ENCODE measurements around the gene RELT.

The RELT gene

DNA sequence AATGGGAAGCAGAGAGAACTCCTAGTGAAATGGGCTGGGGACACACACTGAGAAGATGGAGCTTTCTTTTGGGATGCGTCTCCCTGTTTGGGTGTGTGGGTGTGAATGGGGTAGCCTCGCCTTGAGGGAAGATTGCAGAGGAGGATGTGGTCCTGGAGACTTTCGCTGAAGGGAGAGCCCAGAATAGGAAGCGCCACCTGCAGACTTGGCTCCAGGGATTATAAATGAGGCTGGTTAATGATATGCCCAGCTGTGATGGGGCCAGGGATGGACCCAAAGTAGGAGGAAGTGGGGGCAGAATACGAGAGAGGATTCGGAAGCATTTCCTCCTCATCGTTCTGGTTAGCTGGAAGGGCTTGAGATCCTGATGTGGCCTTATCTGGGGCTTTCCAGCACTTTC, 13.7 kb downstream of the RELT start:
- DNase-seq = no peak

DNA sequence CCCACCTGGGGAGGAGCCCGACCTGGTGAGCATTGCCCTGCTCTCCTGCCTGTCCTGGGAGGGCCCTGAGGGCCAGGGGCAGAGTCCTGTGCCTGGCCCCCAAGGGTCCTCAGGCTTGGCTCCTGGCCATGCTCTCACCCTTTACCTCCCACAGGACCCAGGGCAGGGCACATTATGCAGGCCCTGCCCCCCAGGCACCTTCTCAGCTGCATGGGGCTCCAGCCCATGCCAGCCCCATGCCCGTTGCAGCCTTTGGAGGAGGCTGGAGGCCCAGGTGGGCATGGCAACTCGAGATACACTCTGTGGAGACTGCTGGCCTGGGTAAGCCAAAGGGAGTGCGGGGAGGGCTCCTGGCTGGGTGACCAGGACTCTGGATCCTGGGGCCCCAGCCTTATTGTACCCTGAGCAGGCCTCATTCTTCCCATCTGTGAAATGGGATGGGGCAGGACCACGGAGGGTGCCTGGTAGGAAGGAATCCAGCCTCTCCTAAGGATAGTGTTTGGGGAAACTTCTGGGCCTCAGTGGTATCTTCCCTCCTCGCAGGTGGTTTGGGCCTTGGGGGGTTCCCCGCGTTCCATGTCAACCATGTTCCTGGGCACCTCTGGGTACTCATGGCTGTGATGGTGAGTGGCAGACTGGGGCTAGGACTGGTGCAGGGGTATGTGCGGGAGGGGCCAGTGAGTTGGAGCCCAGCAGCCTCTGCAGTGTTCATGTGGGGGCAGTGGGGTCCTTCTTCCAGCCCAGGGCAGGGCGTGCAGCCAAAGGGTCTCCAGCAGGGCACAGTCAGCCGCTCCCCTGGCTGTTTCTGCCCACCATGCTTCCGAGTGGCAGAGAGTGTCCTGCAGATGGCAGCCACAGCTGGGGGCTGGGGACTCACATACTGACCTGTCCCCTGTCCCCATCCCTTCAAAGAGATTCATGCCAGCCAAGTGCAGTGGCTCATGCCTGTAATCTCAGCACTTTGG, 14.7 kb downstream of the RELT start:
- DNase-seq = no peak

DNA sequence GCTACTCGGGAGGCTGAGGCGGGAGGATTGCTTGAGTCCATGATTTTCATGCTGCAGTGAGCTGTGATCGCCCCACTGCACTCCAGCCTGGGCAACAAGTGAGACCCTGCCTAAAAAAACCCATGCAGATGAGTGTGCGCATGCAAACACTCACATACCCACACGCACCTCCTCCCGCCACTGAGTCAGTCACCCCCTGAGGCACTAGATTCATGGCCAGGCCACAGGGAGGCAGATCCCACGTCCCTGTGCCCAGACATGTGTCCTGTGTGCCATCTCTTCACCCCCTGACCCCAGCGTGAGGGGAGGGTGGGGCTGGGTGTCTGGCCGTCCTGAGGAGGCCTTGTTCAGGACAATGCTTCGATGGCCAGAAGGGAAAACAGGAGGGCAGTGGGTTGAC, 15.5 kb downstream of the RELT start:
- DNase-seq = no peak

- DNase-seq = no peak
Observed at GRCh38 chr11:73392108-73393010, 16.2 kb downstream of the RELT start.

- no peak for DNase-seq
Observed at GRCh38 chr11:73393011-73393380, 16.8 kb downstream of the RELT start.

- DNase-seq = peak in 42 of 56 donors; percentile 14 to 83 (median 44)
Observed at GRCh38 chr11:73393479-73394415, 17.5 kb downstream of the RELT start.

GRCh38 chr11:73394416-73395296, 18.5 kb downstream of the RELT start:
- DNase-seq = no peak

- no peak for DNase-seq
Observed at GRCh38 chr11:73395297-73396208, 19.4 kb downstream of the RELT start.

DNA sequence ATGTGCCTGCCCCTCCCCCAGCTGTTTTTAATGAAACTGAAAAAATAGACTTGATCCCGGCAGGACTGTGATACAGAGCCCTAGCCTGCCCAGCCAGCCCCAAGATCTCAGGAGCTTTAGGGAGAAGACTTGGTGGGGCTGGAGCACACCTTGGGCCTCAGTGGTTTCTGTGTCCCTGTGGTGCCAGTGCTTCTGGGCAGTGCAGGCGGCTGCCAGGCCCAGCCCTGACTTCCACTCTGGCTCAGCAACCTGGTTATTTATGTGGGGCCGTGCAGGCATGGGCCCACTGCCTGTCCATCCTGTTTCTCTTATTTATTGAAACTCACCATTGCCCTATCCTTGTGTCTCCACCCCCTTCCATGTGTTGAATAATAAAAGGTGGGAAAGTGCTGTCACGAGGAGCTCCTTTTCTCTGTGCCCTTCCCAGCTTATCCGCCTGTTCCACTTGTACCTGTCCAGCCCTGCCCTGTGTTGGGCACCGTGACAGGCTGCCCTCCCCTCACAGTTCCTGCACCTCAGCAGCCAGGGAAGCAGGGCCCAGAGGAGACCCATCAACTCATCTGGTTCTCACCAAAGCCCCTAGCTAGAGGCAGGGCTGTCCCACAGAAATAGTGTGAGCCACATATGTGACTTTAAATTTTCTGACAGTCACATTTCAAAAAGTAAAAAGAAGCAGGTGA, 20.2 kb downstream of the RELT start:
- no peak for DNase-seq

DNA sequence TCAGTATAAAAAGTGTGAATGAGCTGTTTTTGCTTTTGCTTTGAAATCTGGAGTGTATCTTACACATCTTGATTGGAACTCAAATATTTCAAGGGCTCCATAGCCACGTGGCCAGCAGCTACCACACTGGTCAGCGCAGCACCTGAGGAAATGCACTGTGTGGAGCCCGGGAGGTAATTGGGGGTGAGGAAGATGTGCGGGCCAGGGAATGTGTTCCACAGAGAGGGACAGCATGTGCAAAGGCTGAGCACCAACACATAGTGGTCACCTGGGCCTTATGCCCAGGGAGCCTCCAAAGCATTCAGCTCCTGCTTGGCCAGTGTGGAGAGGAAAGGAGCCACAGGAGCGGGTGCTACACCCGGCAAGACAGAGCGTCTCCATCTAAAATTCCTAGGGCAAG, 20.8 kb downstream of the RELT start:
- DNase-seq = peak in 1 of 56 donors; percentile 28

DNA sequence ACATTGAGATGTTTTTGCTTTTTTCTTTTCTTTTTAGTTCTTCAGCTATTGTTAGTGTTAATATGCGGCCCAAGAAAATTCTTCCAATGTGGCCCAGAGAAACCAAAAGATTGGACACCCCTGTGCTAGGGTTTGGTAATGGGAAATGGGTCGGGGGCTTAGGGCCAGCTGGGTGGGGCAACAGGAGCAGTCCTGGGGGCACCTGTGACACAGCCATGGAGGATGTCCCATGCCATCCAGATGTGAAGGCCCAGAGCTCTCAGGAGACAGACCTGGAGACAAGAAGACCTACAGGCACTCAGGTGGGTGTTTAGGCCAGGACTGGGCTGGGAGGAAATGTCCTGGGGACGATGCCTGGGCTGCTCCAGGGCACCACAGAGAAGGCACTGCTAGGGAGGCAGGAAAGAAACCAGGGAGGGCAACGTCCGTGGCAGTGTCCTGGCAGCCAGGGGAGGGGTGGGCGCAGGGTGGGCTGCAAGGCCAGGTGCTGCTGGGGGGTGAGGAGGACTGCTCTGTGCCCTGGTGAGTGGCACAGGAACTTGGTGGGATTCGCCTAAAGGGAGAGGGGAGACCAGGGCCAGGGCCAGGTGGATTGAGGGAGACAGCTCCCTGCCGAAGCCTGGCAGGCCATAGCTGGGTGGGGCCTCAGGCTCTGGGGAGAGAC, 21.4 kb downstream of the RELT start:
- DNase-seq = no peak

- DNase-seq = no peak
Observed at GRCh38 chr11:73398132-73398526, 21.9 kb downstream of the RELT start.

GRCh38 chr11:73398721-73399120, 22.5 kb downstream of the RELT start:
- DNase-seq = no peak

DNA sequence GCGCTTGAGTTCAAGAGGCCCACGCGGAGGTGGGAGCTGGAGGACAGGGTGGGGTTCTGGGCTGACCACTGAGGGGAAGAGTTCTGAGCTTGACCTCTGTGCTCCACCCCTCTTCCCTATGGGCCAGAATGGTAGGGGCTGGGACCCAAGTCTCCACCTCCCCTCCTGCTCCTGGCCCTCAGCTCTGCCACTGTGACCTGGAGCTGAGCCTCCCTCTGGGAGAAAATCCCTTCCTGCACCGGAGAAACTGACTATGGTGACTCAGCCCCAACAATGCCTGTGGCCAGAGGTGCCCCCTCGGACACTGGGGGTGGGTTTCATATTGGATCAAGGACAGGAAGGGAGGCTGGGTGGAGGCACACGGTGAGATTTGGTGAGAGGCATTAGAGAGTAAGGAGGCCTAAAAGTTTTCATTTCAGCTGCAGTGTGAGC, 23.0 kb downstream of the RELT start:
- DNase-seq = no peak

- no peak for DNase-seq
Observed at GRCh38 chr11:73399636-73400035, 23.4 kb downstream of the RELT start.

GRCh38 chr11:73400293-73400692, 24.1 kb downstream of the RELT start:
- no peak for DNase-seq

DNA sequence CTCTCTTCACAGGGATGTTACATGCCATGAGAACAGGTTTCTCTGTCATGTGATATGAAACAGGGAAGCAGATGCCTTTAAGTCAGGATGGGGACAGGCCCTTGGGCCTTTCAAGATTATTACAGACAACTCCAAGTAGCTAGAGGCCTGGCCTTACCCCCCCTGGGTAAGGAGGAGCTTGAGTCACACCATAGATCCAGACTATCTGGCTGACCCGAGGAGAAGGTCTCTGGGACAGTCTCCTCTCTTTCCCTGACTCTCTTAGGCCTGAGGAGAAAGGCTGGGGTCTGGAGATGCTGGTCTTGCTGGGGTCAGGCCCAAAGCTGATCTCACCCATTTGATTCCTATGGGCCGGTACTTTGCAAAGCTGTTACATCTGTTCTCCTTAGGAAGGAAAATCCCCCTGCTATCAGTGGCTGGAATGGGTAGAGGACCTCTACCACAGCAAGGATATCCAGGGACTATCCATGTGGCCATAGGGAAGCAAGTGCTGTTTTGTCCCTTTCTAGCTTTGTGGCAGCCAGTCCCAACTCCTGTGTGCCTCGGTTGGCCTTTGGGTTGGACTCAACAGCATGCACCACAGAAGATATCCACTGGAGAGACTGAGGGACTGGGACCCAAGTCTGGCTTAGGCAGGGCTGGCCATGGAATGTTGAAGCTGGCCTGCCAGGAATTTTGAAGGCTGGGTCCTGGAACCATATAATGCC, 25.2 kb downstream of the RELT start:
- no peak for DNase-seq
